ENCODE measurements around the gene PNPLA8. TPM values are rescaled to one million over a fixed set of nuclear protein-coding genes. Genes with fewer than 3 reads are reported as not detected.

Gene PNPLA8, protein sequence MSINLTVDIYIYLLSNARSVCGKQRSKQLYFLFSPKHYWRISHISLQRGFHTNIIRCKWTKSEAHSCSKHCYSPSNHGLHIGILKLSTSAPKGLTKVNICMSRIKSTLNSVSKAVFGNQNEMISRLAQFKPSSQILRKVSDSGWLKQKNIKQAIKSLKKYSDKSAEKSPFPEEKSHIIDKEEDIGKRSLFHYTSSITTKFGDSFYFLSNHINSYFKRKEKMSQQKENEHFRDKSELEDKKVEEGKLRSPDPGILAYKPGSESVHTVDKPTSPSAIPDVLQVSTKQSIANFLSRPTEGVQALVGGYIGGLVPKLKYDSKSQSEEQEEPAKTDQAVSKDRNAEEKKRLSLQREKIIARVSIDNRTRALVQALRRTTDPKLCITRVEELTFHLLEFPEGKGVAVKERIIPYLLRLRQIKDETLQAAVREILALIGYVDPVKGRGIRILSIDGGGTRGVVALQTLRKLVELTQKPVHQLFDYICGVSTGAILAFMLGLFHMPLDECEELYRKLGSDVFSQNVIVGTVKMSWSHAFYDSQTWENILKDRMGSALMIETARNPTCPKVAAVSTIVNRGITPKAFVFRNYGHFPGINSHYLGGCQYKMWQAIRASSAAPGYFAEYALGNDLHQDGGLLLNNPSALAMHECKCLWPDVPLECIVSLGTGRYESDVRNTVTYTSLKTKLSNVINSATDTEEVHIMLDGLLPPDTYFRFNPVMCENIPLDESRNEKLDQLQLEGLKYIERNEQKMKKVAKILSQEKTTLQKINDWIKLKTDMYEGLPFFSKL
- 10 to 100 TPM; 28.0 to 49.2 (median 37.8) TPM for total RNA-seq

DNA sequence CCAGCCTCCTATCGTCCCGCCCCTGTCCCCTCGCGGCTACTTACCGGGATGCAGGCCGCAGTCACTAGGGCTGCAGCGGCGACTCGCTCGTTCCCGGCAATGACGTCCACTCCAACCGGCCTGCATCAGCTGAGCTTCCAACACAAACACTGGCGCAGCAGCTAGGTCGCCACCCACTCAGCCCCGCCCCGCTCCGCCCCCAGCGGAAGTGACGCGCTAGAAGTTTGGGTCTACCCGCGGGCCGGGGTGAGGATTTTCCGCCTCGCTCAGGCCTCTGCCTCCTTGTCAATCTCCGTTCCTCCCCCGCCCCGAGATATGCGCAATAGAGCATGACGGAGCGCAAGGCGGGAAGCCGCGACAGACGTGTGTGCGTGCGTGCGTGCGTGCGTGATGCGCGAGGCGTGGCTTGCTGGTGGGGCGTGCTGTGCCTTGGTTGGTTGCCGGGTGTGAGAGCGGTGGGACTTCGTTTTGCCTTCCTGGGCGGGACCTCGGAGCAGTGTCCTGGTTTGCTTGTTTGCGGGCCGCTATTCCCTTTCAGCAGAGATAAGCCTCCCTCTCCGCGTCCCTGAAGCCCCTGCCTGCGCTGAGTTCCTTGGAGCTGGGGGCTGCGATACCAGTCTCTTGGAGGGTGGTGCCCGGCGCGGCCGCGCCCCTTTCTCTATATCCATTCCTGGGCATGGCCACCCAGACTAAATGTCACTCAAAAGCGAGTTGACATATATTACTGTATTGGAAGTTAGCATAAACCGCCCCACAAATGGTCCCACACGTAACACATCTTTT is at the start of gene PNPLA8:
TSS of gene PNPLA8 (minus strand) at position 151 of the 783 bp plus-strand sequence. CDS start 10,644 bp downstream, outside the sequence.
- WGBS, 2 donors: 1% methylated on average over 33 to 61 of the region's 64 CpGs
- DNase-seq (ENCODE audit: low spot score in 2 of 2): peak; percentile 99 to 100
- TF ChIP-seq, protein P1, sequence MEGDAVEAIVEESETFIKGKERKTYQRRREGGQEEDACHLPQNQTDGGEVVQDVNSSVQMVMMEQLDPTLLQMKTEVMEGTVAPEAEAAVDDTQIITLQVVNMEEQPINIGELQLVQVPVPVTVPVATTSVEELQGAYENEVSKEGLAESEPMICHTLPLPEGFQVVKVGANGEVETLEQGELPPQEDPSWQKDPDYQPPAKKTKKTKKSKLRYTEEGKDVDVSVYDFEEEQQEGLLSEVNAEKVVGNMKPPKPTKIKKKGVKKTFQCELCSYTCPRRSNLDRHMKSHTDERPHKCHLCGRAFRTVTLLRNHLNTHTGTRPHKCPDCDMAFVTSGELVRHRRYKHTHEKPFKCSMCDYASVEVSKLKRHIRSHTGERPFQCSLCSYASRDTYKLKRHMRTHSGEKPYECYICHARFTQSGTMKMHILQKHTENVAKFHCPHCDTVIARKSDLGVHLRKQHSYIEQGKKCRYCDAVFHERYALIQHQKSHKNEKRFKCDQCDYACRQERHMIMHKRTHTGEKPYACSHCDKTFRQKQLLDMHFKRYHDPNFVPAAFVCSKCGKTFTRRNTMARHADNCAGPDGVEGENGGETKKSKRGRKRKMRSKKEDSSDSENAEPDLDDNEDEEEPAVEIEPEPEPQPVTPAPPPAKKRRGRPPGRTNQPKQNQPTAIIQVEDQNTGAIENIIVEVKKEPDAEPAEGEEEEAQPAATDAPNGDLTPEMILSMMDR (IDR thresholded peaks at IDR 0.05): peak in 2 of 5 experiments; percentile 7 to 11
- TF ChIP-seq EP300 (IDR thresholded peaks at IDR 0.05) (peak; percentile 99), POLR2A (IDR thresholded peaks at IDR 0.05) (peak; percentile 91 to 96)
- Histone ChIP-seq H3K36me3 (peaks cover 0 to 3% (median 0%) of the 10 kb centered on the region in 3 donors), H3K4me1 (peaks cover 0 to 45% (median 21%) of the 10 kb centered on the region in 4 donors), H3K27ac (peak within 1 kb of the TSS; percentile 93 to 100 (median 98)), H3K27me3 (no peaks in the 10 kb centered on the region), H3K4me3 (peak within 1 kb of the TSS; percentile 51 to 87 (median 76)), H3K9me3 (no peaks in the 10 kb centered on the region)

DNA sequence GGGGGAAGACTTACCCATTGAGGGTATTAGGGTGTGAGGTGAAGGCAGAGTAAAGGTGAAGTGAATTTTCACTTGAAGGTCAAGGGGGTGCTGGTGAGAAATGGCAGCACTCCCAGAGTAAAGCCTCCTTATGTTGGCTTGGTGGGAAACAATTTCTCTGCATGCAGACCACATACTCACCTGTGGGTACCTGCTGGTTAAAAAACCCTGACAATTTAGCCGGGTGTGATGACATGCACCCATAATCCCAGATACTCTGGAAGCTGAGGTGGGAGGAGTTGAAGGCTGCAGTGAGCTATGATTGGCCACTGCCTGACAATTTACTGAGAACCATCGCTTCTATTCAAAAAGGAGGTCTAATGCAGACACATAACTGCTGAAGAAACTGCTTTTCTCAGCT is 49.2 kb upstream of the PNPLA8 start:
- no peaks in the 10 kb centered on the region for H3K27me3 ChIP-seq
- H3K4me1 ChIP-seq: peaks cover 0 to 24% (median 10%) of the 10 kb centered on the region in 4 donors
- H3K4me3 ChIP-seq: no peak overlapping the region
- WGBS, 2 donors: 76 to 90% methylated on average over 2 of the region's 2 CpGs
- peaks cover 0 to 11% (median 0%) of the 10 kb centered on the region in 4 donors for H3K9me3 ChIP-seq
- TF ChIP-seq, protein P1 (IDR thresholded peaks at IDR 0.05): no peak
- TF ChIP-seq POLR2A (IDR thresholded peaks at IDR 0.05) (no peak), EP300 (IDR thresholded peaks at IDR 0.05) (no peak)
- H3K27ac ChIP-seq: no peak overlapping the region
- no peak for DNase-seq (ENCODE audit: low spot score in 2 of 2)
- H3K36me3 ChIP-seq: peaks cover 0 to 43% (median 0%) of the 10 kb centered on the region in 3 donors

DNA sequence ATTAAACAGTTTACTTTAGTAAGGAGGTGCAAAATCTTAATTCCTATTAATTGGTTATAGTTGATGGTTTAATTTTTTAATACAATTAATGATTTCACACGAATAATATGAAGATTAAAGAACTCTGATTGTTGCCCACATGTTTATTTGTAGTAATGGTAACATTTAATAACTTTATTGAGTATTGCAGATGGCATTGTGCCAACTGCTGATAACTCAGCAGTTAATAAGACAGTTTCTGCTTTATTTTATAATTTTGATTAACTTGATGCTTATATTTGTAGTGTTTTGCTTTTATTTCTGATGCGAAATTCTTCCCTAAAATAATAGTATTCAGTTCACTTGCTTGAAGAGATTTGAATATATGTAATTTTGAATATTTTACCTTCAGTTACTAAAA is 46.5 kb upstream of the PNPLA8 start:
- DNase-seq (ENCODE audit: low spot score in 2 of 2): no peak
- H3K27ac ChIP-seq: no peak overlapping the region
- no peak overlapping the region for H3K4me3 ChIP-seq
- peaks cover 0 to 23% (median 0%) of the 10 kb centered on the region in 3 donors for H3K36me3 ChIP-seq
- 94 to 98% methylated on average over 2 of the region's 2 CpGs for WGBS, 2 donors
- TF ChIP-seq POLR2A (IDR thresholded peaks at IDR 0.05): no peak
- TF ChIP-seq, protein P1 (IDR thresholded peaks at IDR 0.05): no peak
- no peak for TF ChIP-seq EP300 (IDR thresholded peaks at IDR 0.05)
- H3K27me3 ChIP-seq: no peaks in the 10 kb centered on the region
- no peaks in the 10 kb centered on the region for H3K9me3 ChIP-seq
- H3K4me1 ChIP-seq: peaks cover 0 to 39% (median 21%) of the 10 kb centered on the region in 4 donors

DNA sequence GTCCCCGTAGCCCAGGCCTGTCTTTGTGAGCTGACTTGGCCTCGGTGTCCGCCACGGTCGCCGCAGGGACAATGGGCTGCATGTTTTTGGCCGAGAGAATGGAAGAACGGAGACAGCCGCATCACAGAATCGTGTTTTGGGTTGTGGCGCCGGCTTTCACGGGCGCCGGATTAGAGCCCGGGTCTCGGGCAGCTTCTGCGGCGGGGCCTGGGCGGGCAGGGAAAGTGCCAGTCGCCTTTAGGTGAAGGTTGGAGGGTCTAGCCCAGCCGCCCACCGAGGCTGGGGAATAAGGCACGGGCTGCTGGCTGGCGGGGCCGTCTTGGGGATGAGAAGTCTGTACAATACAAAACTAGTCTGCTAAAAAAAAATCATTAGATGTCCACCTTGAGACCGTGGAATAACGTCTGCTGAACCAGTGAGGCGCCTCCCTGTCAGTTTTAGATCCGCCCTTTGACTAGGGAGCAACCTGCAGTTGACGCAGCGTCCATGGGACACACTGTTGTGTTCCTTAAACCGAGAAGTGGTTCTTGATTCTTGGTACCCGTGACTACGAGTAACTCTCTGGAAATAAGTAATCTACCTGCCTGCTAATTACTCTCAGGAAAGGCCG is 44.3 kb upstream of the PNPLA8 start:
- TF ChIP-seq EP300 (IDR thresholded peaks at IDR 0.05) (no peak), POLR2A (IDR thresholded peaks at IDR 0.05) (peak in 1 of 2 donors; percentile 8)
- TF ChIP-seq, protein P1 (IDR thresholded peaks at IDR 0.05): no peak
- H3K27ac ChIP-seq: peak overlapping the region; percentile 84 to 98 (median 96)
- peak in 1 of 2 donors; percentile 22 for DNase-seq (ENCODE audit: low spot score in 2 of 2)
- H3K36me3 ChIP-seq: peaks cover 0 to 35% (median 0%) of the 10 kb centered on the region in 3 donors
- no peaks in the 10 kb centered on the region for H3K9me3 ChIP-seq
- H3K27me3 ChIP-seq: no peaks in the 10 kb centered on the region
- peaks cover 0 to 45% (median 25%) of the 10 kb centered on the region in 4 donors for H3K4me1 ChIP-seq
- WGBS, 2 donors: 0% methylated on average over 34 to 35 of the region's 36 CpGs
- peak overlapping the region; percentile 71 to 95 (median 72) for H3K4me3 ChIP-seq

All from tibial nerve (tissue), 4 donors.